ENCODE measurements around the gene GPC5.

GRCh38 chr13:91744284-91744683 is 345.9 kb downstream of the GPC5 start:
- TF ChIP-seq CTCF (conservative IDR thresholded peaks at IDR 0.05; ENCODE audit: low read length) (no peak), EZH2phosphoT487 (IDR thresholded peaks at IDR 0.05; ENCODE audit: borderline replicate concordance, low read depth, low read length) (no peak)

Measured in OCI-LY7 (cell line).